ENCODE data around the gene CDKN1C.

CDKN1C gene

DNA sequence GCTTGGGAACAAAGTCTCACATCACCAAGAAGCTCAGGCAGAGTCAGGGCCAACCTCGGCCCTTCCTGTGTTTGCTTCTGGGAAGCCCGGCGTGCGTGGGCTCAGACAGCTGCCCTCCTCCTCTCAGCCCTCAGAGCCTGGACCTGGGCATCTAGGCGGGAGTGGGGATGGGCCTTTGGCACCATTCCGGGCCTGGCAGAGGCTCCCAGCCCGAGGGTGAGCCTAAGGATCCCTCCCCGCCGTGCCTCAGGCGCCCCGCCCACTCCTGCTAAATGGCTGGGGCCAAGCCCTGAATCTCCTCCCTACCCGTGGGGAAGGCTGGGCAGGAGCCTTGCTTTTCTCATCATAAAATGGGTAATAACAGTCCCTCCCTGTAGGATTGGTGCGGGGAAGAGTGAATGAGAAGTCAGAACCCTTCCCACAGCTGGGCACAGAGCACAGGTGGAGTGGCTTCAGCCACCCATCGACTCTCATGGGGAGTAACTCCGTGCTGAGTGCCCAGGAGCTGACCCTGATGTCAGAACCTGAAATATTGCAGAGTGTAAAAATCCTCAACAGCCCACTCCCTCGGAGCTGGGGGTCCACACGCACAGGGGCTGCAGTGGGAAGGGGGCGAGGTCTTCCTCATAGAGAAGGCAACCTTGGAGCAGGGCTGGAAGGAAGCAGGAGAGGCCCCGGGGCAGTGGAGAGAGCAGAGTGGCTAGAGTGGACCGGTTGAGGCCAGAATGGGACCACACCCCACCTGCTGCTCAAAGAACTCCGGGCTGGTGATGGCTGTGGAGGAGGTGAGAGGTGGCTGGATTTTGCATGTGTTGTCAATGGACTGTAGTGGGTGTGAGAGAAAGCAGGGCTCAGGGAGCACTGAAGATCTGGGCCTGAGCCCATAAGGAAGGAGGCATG lies 18.8 kb upstream of the CDKN1C start:
- DNase-seq: no peak

DNA sequence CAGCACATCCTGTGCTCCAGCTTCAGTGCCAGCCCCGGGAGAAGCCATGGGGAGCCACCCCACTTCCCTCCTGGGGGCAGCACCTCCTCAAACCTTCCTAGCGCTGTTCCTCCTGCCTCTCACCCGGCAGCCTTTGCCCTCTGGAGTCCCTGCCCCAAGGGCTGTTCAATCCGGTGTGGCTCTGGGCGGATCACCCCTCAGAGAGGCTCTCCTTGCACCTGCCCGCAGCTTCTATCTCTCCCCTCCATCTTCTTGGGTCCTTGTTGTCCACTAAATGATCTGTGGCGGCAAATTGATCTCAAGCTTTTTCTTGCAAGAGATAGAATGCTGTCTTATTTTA lies 18.1 kb upstream of the CDKN1C start:
- no peak for DNase-seq

DNA sequence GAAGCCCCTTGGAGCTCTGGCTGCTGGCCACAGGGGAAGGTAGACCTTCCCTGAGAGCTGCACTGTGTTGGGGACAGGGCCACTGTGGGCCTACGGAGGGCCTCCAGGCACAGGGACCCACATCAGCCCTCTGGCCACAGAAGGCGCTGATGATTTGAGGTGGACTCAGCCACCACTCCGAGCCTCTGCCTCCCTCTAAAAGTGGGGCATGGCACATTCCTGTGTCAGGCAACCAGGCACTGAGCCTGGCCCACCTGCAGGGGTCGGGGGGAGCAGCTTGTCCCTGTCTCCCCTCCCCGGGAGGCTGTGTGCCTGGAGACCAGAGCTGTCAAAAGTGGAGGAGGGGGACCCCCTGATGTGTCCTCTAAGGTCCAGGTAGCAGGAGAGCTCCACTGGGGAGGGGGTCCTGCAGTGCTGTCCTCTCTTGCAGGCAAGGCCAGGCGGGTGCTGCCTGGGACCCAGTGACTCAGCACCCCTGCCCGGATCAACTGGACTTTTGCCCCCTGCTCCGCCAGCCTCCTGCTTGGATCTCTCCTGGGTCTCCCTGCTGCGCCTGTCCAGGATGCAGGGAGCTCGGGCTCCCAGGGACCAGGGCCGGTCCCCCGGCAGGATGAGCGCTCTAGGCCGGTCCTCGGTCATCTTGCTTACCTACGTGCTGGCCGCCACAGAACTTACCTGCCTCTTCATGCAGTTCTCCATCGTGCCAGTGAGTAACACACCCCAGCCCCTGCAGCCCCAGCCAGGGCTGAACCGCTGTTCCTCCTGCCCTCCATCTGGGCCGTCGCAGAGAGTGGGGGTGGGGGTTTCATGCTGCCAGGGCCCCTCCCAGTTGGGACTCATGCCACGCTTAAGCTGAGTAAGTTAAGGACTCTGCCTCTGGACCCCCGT lies 17.5 kb upstream of the CDKN1C start:
- DNase-seq: no peak

DNA sequence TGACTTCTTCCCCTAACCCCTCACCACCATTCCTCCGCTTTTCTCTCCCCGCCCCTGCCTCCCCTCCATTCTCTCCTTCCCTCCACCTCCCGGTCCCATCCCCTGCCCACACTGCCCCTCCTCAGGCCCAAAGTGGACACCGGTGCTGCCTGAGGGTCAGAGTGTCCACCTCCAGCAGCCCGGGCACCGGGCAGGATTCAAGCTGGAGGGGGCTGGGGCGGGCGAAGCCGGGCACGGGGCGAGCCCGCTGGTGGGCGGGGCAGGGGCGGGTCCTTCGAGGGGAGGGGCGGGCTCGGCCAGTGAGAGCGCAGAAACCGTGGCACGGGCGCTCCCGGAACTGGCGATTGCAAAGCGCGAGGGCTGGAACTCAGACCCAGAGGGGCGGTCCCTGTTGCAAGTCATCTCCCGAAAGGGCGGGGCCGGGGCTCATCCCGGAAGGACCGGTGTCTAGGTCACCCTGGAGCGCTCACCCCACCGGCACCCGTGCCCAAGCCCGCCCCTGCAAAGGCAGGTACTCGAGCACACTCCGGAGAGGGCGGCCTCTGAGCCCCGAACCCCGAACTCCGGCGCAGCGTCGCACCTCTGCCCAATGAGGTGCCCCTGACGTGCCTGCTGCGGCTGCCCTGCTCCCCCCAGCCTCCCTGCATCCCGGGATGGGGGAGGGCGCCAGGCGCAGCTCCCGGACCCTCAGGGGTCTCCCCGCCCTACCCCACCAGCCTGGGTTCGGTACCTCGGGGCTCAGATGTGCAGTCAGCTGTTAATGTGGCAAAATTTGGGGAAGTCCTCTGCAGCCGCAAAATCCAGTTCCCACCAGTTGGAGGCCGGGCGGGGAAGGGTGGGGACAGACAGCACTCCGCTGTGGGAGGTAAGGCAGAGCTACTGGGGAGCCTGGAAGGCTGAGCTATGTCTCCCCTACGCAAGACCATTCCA lies 16.5 kb upstream of the CDKN1C start:
- peak; percentile 90 for DNase-seq

DNA sequence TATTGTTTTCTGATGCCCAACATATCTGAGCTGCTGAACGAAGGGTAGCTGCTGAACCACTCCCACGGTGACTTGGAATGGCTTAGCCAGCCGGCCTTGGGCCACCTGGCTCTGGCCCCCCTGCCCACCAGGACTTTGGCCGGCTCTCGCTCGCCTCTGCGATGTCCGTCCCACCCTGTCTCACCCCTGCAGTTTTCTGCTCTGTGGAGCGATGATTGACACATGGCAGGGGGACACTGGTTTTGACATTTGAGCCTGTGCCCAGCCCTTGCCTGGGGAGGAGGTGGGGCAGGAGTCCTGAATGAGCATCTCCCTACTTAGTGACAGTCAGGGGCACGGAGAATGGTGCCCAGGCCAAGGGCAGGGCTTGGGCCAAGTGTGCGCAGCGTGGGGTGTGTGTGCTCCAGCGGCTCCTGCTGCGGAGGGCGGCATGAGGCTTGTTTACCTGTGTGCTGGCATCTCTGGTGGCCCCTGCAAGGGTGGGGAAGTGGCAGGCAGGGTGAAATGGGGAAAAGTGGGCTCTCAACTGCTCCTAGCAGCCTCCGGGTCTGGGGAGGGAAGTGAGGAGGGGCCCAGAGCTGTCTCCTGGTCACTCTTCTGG lies 15.7 kb upstream of the CDKN1C start:
- DNase-seq: no peak

DNA sequence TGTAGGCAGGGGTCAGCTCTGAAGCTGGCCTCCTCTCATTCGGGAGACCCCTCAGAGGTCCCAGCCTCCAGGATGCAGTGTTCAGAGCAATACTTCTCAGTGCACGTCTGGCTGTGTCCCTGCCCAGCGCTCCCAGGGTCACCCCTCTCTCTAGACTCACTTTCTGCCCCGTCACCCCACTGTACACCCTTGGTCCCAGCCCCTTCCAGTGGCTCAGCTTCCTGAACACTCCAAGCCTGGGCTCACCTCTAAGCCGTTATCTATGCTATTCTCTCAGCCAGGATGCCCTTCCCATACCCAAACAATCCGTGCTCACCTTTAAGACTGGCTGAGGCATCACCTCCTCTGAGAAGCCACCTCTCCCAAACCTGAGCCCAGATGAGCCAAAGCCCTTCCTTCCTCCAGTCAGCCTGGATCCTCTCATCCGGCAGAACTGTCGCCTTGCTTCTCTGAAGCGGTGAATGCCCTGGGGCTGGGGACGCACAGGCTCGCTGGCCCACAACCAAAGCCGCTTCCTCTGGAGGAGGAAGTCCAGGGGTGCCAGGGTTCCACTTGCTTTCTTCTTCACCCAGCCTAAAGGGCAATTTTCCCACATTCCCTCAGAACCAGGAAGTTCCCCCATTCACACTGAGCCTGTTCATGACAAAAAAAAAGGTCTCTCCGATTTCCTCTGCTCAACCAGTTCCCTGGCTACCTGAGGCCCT lies 13.7 kb upstream of the CDKN1C start:
- DNase-seq: no peak

DNA sequence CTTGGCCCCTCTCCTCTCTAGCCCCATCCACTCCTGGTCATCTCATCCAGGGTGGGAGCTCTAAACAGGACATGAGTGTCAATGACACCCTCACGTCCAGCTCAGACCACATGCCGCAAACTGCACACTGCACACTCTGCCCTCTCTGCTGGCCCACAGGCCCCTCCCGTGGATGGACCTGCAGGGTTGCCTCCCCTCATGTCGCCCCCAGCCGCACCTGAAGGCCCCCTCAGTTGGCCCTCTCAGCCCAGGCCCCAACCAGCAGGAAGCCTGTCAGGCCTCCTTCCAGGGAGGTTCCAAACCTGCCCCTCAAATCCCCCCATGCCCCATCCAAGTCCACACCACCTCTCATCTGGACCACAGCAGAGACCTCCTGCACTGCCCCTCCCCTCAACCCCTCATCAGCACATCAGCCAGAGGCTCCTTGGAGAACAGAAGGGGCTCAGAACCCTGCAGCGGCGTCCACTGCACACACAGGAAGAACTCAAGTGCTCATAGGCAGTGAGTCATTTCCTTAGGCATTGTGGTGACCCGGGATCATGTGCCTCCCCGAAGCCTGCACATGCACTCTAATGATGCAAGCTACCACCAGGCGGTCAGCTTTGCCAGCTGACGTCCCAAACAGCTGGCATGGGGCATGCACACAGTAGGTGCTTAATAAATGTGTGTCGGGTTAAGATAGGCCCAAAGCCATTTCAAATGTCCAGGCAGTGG lies 12.9 kb upstream of the CDKN1C start:
- DNase-seq: peak; percentile 86

DNA sequence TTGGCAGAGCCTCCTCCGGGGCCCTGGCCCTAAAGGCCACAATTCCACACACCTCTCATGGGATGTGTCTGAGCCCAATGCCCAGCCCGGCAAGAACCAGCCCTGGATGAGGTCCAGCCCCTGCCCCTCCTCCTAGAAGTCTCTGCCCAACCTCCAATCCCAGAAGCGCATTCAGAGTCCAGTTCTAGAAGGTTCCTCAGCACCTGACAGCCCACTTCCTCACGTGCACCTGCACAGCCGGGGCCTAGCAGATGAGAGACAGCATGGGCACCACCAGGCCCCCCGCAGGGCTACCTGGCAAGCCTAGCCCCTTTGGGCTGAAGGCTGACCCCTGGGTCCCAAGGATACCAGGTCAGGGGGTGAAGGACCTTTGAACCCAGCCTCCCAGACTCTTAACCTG lies 11.5 kb upstream of the CDKN1C start:
- no peak for DNase-seq

DNA sequence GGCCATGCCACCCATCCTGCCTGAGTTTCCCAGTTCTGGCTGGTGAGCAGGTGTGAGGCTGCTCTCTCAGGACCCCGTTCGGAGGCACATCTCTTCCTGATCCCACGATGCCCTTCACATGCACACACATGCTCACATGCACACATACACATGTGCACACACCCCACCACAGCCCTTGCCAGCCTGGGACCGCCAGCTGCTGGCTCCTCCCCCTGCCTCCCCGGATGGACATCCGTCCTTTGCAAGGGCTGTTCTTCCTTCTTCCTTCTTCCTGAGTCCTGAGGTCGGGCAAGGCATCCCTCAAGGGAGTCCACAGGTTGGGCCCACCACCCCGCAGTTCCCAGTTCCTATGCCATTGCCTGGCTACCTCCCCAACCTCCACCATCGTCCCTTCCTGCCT lies 10.5 kb upstream of the CDKN1C start:
- no peak for DNase-seq

DNA sequence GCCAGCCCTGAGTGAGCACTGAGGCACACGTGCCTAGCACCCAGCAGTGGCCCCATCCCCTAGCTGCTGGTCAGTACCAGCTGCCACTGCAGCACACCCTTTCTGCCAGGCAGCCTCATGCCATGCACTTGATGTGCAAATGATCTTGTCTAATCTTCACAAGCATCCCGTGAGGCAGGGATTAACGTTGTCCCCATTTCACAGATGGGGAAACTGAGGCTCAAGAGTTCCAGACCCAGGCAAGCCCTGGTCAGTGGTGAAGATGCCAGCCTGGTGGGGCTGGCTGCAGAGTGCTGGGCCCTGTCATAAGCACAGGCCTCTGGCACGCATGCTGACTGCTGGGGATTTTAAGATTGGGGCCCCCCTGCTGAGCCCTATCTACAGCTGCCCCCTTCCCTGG lies 8.4 kb upstream of the CDKN1C start:
- DNase-seq: no peak

DNA sequence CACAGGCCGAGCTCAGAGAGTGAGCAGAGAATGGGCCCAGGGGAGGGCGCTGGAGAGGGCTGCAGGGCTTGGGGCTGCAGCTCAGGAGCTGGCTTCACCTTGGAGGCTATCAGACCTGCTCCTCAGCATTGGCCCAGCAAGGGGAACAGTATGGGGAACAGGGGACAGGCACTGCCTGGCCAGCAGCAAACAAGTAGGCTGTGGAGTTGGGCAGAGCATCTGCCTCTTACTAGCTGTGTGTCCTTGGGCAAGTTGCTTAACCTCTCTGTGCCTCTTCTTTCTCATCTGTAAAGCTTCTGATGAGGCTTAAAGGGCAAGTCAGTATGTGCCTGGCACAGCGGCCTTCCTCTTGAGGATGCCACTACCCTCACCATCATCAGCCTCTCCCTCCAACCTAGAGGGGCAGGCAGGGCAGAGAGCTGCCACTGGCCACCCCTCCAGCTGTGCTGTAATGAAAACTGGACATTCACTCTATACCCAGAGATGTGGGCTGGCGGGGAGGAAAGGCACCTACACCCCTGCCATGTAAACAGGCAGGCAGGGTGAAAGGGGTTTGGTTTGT lies 7.5 kb upstream of the CDKN1C start:
- no peak for DNase-seq

DNA sequence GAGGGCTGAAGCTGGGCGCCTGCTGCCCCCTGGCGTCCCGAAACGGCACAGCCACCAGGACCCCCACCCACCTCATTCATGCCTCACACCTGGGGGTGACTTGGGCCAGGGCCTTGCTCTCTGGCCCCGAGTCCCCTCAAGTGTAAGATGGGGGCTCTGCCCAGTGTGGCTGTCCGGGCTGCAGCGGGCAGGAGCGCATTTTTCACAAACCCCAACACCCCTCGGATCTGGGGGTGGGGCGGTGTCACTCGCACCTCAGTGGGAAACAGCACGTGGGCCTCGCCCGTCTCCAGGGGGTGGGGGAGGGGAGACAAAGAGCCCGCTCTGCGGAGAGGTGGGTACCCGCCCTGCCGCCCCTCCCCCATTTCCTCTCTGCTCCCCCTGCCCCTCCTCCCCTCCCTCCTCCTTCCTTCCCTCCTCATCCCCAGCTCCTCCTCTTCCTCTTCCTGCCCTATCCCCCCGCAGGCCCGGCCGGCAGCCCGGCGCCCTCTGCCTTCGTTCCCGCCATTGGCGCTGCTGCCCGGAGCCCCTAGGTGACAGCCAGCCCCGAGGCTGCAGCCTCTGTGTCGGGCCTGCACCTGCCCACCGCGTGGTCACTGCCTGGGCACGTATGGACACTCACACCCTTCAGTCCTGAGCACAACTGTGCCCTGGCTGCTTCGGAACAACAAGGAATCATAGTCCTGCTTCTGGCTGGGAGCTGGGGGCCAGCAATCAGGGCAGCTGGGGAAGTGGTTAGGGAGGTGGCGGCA lies 6.8 kb upstream of the CDKN1C start:
- DNase-seq: peak; percentile 71

DNA sequence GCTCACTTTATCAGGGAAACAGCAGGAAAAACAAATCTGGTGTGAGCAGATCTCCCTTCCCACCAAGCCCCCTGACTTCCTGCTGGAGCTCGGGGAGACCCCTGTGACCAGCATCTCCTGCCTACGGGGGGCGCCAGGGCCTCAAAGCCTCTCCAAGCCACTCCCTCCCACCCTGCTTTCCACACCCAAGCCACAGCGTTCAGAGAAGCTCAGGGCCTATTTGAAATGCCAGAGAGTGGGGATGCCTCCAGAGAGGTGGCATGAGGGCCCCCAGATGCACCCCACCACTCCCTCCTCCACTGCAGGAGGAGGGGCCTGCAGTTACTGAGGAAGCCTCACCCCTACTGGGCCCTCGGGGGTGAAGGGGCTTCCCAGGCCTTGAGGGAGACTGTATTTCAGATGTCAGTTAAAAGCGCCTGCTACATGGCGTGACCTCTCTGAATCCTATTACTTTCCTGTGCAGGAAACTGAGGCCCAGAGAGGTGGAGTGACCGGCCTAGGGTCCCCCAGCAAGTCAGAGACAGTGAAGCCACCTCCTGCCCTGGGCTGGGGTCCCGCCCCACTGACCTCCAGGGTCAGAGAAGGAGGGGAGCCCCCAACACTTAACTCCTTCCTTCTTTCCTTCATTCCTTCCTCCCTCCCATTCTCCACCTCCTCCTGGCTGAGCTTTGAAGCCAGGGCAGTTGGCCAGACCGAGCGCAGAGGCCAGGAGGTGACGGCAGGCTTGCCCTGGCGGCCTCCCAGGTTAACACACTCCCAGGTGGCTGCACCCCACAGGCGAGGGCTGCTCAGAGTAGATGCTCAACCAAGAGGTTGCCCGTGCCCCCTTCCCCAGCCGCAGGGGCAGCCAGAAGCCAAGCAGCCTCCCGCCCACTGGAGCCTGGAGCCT lies 6.0 kb upstream of the CDKN1C start:
- peak; percentile 56 for DNase-seq

DNA sequence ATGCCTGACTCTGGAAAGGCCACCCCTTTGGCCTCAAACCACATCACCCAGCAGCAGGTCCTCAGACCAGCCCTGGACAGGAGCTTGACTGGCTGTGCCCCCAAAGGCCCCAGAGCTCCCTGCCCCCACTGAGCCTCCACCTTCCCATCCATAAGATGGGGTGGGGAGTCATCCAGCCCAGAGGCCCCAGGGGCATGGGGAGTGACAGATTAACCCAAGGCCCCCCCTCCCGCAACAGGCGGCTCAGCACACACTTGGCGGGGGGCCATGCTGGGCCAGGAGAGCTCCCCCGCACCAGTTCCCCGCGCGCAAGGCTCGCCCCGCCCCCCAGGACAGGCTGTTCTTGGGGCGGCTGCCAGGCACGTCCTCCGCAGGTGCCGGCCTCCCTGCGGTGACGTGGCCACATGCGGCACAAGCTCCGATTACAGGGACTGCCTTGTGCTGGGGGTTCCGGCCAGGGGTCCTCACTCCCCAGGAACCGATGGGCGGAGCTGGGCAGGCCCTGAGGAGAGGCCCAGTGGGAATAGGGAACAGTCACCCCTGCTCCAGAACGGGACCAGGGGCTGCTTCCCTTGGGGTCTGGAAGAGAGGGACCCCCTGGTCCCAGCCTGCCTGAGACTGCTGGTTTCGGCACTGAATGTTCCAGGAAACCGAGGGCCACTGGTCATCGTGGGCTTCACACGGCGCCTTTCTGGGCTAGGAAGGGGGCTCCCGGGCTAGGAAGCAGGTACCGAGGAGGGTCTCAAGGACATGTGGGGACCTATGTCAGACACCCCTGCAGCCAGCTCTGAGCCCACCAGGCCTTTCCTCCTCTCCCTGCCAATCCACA lies 5.1 kb upstream of the CDKN1C start:
- peak; percentile 44 for DNase-seq

DNA sequence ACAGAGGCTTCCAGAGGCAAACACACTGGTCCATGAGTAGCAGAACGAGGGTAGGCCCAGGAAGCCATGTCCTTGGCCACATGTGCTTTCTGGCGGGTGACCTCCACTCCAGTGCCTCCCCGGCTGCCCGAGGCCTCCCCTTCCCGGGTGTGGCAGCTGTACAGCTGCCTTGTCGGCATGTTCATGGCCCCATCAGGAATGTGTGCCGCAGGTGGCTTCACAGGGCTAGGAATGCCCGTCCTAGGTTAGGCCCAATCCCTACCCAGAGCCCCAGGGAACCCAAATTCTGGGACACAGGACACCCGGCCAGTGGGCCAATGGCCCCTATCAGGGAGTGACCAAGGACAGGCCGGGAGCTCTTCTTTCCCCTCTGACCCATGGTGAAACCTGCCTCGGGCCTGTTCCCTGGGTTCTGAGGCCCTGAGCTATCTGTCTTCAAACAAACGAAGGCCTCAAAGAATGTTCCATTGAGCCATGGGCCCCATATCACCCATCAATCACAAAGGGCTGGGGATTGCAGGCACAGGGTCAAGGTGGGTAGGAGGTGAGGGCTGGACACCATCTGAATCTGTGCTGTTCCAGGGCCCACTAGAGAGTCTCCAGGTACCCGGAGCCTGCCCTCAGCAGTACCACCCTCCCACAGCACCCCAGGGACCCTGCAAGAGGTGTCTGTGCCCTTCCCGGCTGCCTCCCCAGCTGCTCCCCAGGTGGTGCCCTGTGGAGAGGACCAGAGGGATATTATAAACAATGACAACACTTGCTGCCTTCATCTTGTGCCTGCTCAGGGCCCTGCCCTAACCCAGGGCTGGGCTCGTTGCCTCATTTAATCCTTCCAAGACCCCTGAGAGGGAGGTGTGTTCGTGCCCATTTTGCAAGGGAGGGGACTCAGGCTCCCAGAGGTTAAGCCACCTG lies 4.0 kb upstream of the CDKN1C start:
- no peak for DNase-seq

DNA sequence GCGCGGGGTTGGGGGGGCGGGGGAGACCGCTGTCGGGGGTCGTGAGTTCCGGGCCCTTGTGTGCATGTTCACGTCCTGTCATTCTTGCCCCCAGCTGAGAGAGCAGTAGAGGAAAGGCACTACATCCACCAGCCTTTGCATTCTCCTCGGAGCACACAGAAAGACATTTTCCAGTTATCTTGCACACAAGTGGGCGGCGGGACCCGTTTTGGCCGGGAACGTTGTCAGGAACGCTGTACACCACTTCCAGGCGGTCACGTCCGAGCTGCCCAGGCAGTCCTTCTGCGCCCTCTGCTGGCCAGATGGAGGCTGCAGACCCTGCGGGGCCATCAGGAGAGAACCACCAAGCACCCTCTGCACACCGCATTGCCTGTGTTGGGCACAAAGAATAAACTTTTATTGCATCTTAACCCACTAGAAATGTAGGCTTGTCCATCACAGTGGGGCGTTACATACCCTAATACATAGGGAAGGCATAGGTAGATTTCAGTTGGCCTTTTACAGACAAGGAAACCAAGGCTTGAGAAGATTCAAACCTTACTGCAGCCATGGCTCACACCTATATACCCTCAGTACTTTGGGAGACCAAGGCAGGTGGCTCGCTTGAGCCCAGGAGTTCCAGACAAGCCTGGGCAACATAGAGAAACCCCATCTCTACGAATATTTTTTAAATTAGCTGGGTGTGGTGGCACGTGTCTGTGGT lies 2.8 kb upstream of the CDKN1C start:
- DNase-seq: peak; percentile 79
